Measurements from ENCODE around the gene SPRY4.

DNA sequence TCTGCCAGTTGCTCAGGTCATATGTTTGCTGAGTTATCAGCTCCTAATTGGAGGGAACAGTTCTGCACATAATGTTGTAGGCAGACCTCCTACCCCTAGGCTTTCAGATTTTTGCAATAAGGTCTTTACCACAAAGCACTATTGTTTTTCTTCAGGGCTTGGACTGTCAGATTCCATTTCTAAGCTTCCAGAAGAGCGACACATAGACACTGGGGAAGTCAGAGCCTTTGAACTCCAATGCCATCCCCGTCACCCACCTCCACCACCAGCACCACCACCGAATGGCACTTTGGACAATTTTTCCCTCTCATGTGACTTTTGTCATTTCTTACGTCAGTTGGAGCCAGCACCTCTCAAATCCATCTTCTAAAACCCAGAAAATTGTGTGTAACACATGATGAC is 28.3 kb upstream of the SPRY4 start:
- TF ChIP-seq, protein P1, sequence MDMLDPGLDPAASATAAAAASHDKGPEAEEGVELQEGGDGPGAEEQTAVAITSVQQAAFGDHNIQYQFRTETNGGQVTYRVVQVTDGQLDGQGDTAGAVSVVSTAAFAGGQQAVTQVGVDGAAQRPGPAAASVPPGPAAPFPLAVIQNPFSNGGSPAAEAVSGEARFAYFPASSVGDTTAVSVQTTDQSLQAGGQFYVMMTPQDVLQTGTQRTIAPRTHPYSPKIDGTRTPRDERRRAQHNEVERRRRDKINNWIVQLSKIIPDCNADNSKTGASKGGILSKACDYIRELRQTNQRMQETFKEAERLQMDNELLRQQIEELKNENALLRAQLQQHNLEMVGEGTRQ (IDR thresholded peaks at IDR 0.05; ENCODE audit: low read length), result no peak
- TF ChIP-seq YY1 (IDR thresholded peaks at IDR 0.05; ENCODE audit: low read depth, low read length) (no peak), GABPA (IDR thresholded peaks at IDR 0.05; ENCODE audit: borderline replicate concordance, insufficient read depth, low read length) (no peak), SIN3A (conservative IDR thresholded peaks at IDR 0.05 in 1 of 2, IDR thresholded peaks at IDR 0.05 in 1 of 2; ENCODE audit: low read depth in 1 of 2, low read length in 2 of 2) (no peak)
- TF ChIP-seq, protein P2, sequence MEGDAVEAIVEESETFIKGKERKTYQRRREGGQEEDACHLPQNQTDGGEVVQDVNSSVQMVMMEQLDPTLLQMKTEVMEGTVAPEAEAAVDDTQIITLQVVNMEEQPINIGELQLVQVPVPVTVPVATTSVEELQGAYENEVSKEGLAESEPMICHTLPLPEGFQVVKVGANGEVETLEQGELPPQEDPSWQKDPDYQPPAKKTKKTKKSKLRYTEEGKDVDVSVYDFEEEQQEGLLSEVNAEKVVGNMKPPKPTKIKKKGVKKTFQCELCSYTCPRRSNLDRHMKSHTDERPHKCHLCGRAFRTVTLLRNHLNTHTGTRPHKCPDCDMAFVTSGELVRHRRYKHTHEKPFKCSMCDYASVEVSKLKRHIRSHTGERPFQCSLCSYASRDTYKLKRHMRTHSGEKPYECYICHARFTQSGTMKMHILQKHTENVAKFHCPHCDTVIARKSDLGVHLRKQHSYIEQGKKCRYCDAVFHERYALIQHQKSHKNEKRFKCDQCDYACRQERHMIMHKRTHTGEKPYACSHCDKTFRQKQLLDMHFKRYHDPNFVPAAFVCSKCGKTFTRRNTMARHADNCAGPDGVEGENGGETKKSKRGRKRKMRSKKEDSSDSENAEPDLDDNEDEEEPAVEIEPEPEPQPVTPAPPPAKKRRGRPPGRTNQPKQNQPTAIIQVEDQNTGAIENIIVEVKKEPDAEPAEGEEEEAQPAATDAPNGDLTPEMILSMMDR (IDR thresholded peaks at IDR 0.05; ENCODE audit: control extremely low read depth in 1 of 3, insufficient read depth in 1 of 3, low read depth in 1 of 3, low read length in 3 of 3), result no peak

Measured in H1 (cell line).